A549 (cell line): Measurements from ENCODE around the gene PIGO. TPM values are rescaled to one million over a fixed set of nuclear protein-coding genes. Genes with fewer than 3 reads are reported as not detected.

ENCODE experiments used
- ATAC-seq, 2 experiments: fragments of 200-7000 bp in 1 of 2; fragments of >200 bp in 1 of 2; cut with Nextera tagmentation in 1 of 2; cut with Tn5 transposase in 1 of 2; 3 replicates each; pipeline versions ENCODE4 v1.8.0 to v1.9.1; 2018 to 2020; ENCODE audit warnings: mild to moderate bottlenecking in 1 of 2, moderate library complexity in 1 of 2
- CTCF ChIA-PET: fragments of 300-600 bp; sonication (Branson Sonifier 250); formaldehyde crosslinking; extraction: SDS; loops from one replicate; lab custom pipeline; 2021; ENCODE audit warnings: antibody characterized with exemption, inconsistent platforms; lab: Yijun Ruan, JAX
- POLR2A ChIA-PET: fragments of 350-600 bp; formaldehyde crosslinking; extraction: SDS; loops from one replicate; lab custom pipeline; 2021; ENCODE audit warnings: antibody characterized with exemption, inconsistent platforms; lab: Yijun Ruan, JAX
- DNase-seq, 2 experiments: peaks; one replicate each; pipeline versions ENCODE4 v3.0.0 to v3.0.0-alpha.2; 2011 to 2016; ENCODE audit warnings: low read depth in 1 of 2, low spot score in 1 of 2
- FAIRE-seq: peaks from 2 replicates; lab custom pipeline; 2011; peaks lifted over from hg19 to GRCh38; lab: Jason Lieb, UNC
- H3K27ac ChIP-seq, 2 experiments: fragments of >200 bp; sonication (Bioruptor Twin); formaldehyde crosslinking; 3 replicates each; pipeline ENCODE4 v1.5.1; 2016 to 2017
- H3K4me1 ChIP-seq: fragments of >200 bp; sonication (Bioruptor Twin); formaldehyde crosslinking; 3 replicates; pipeline ENCODE4 v1.6.1; 2016
- H3K4me2 ChIP-seq: fragments of >200 bp; sonication (Bioruptor Twin); formaldehyde crosslinking; 3 replicates; pipeline ENCODE4 v1.6.1; 2016
- H3K4me3 ChIP-seq: fragments of >200 bp; sonication (Bioruptor Twin); formaldehyde crosslinking; 3 replicates; pipeline ENCODE4 v1.5.1; 2016
- H3K9me3 ChIP-seq: fragments of >200 bp; sonication (Bioruptor Twin); formaldehyde crosslinking; 3 replicates; pipeline ENCODE4 v1.6.1; 2016
- CBX8 ChIP-seq: fragments of 200-600 bp; sonication (generic); IDR thresholded peaks from 2 replicates; pipeline ENCODE4 v1.6.1; 2016
- ZNF302 ChIP-seq: fragments of 250-450 bp; sonication (Bioruptor Pico); IDR thresholded peaks from 2 replicates; pipeline ENCODE4 v1.9.0; 2021; ENCODE audit warnings: inconsistent platforms, mild to moderate bottlenecking, moderate library complexity
- WGBS: methylation state at CpG from one replicate; pipeline ENCODE4 v1.1.6; 2017; ENCODE audit errors: missing lambda C conversion rate; 5-methylcytosine and 5-hydroxymethylcytosine counted together
- polyA plus RNA-seq, 4 experiments: library from polyadenylated mRNA; depleted of rRNA in 3 of 4; stranded (reverse); fragments of >200 nt; fragmentation: RNase III in 1 of 4; extraction: RNeasy Plus Mini Kit Qiagen cat#74134 plus additional on column Dnase treatment in 1 of 4; gene quantifications; 2 replicates in 3 of 4; 3 replicates in 1 of 4; pipeline ENCODE4 v1.2.3, GENCODE V29; 2011 to 2017
- small RNA-seq, 6 experiments: library from RNA; depleted of rRNA; stranded (forward); fragments of <200 nt; gene quantifications; one replicate each; pipeline ENCODE3, GENCODE V24; 2012
- TF ChIP-seq, protein P1 (sequence below): fragments of 450-650 bp; IDR thresholded peaks from 2 replicates; pipeline ENCODE4 v1.6.1; 2014; ENCODE audit warnings: antibody characterized with exemption

The PIGO gene
- polyA plus RNA-seq, 2 of the 4 experiments (the other 2 are of a cell fraction), result 47.0 to 50.4 TPM

DNA sequence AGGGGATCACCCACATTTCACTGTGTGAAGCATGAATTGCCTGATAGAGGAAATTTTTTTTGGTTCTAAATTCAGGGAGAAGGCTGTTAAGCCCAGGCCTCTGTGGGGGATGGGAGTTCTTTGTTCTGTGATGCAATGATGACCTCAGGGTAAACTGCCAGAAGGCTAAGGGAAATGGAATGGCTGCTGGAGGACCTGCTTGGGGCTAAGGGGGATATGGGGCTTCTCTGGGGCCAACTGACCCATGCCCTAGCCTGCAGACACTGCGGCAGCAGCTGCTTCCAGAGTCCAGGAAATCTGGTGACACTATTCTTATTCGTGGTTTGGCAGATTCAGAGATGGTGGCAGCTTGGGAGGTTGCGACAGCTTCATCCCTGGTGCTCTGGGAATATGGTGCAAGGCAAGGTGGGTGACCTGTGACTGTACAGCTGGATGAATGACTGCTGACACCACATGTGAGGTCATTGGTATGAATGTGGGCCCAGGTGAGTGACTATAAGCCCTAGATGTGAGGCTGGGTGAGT is 54.2 kb downstream of the PIGO start:
- DNase-seq (no peak), FAIRE-seq (no peak), ATAC-seq (peak in 1 of 2 experiments; percentile 6; a peak in 2 of 6 replicates)
- 85% methylated on average over 3 of the region's 3 CpGs for WGBS
- H3K4me2 ChIP-seq, result no peak overlapping the region
- no peak overlapping the region for H3K4me3 ChIP-seq
- ChIA-PET CTCF (interaction anchor here (1.4 to 4.2 kb wide), 4 partner anchors 10 to 512 kb away, joined by 4 to 34 read pairs (median 13); no protein-coding TSS in a partner anchor), POLR2A (interaction anchor here (1.1 kb wide), 1 partner anchor 9 kb away, joined by 3 read pairs; no protein-coding TSS in a partner anchor)
- H3K27ac ChIP-seq, result no peak overlapping the region
- TF ChIP-seq ZNF302 (CRISPR knock-in tag), result no peak
- TF ChIP-seq CBX8, result no peak
- TF ChIP-seq, protein P1, sequence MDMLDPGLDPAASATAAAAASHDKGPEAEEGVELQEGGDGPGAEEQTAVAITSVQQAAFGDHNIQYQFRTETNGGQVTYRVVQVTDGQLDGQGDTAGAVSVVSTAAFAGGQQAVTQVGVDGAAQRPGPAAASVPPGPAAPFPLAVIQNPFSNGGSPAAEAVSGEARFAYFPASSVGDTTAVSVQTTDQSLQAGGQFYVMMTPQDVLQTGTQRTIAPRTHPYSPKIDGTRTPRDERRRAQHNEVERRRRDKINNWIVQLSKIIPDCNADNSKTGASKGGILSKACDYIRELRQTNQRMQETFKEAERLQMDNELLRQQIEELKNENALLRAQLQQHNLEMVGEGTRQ, result no peak
- no peaks in the 10 kb centered on the region for H3K9me3 ChIP-seq
- peaks cover 7% of the 10 kb centered on the region; the same call in 2 of the 3 replicates for H3K4me1 ChIP-seq

Small RNAs within 50 kb of the gene (small RNA-seq; reads per million reads assigned to genes)
- gene RN7SL338P, result 0 to 0.33 (median 0) reads per million in 6 experiments

Other genes starting within 250 kb of the PIGO start
- gene PHF24, start 138.3 kb downstream of the PIGO start, polyA plus RNA-seq (2011; rRNA removed), result 0.01 TPM in 1 of 2 replicates, not detected in the other
- not detected in 3 replicates for gene PHF24, start 138.3 kb downstream of the PIGO start, polyA plus RNA-seq (2017; fragmentation: RNase III; extraction: RNeasy Plus Mini Kit Qiagen cat#74134 plus additional on column Dnase treatment)
- gene DNAJB5, start 106.8 kb downstream of the PIGO start, polyA plus RNA-seq (2011; rRNA removed), result 0.72 and 1.6 TPM in 2 replicates
- gene DNAJB5, start 106.8 kb downstream of the PIGO start, polyA plus RNA-seq (2017; fragmentation: RNase III; extraction: RNeasy Plus Mini Kit Qiagen cat#74134 plus additional on column Dnase treatment), result 3.1 to 4.4 TPM (median 3.9 TPM) in 3 replicates
- gene VCP, start 24.0 kb downstream of the PIGO start, polyA plus RNA-seq (2011; rRNA removed), result 428 and 543 TPM in 2 replicates
- gene VCP, start 24.0 kb downstream of the PIGO start, polyA plus RNA-seq (2017; fragmentation: RNase III; extraction: RNeasy Plus Mini Kit Qiagen cat#74134 plus additional on column Dnase treatment), result 376 to 390 TPM (median 380 TPM) in 3 replicates
- 34.9 and 39.7 TPM in 2 replicates for gene FANCG, start 16.6 kb downstream of the PIGO start, polyA plus RNA-seq (2011; rRNA removed)
- 50.3 to 53.5 TPM (median 53.5 TPM) in 3 replicates for gene FANCG, start 16.6 kb downstream of the PIGO start, polyA plus RNA-seq (2017; fragmentation: RNase III; extraction: RNeasy Plus Mini Kit Qiagen cat#74134 plus additional on column Dnase treatment)
- gene STOML2, start 6.5 kb upstream of the PIGO start, polyA plus RNA-seq (2011; rRNA removed), result 196 and 230 TPM in 2 replicates
- gene STOML2, start 6.5 kb upstream of the PIGO start, polyA plus RNA-seq (2017; fragmentation: RNase III; extraction: RNeasy Plus Mini Kit Qiagen cat#74134 plus additional on column Dnase treatment), result 180 to 191 TPM (median 189 TPM) in 3 replicates
- gene ATOSB, start 19.3 kb upstream of the PIGO start, polyA plus RNA-seq (2011; rRNA removed), result 11.8 and 14.3 TPM in 2 replicates
- gene ATOSB, start 19.3 kb upstream of the PIGO start, polyA plus RNA-seq (2017; fragmentation: RNase III; extraction: RNeasy Plus Mini Kit Qiagen cat#74134 plus additional on column Dnase treatment), result 10.8 to 14.0 TPM (median 11.6 TPM) in 3 replicates
- 17.8 and 24.0 TPM in 2 replicates for gene UNC13B, start 65.4 kb upstream of the PIGO start, polyA plus RNA-seq (2011; rRNA removed)
- 9.9 to 11.0 TPM (median 11.0 TPM) in 3 replicates for gene UNC13B, start 65.4 kb upstream of the PIGO start, polyA plus RNA-seq (2017; fragmentation: RNase III; extraction: RNeasy Plus Mini Kit Qiagen cat#74134 plus additional on column Dnase treatment)